DOHH2 (cell line): Measurements from ENCODE around the gene SYTL5.

Experiments used
- CTCF ChIP-seq: fragments of 200-600 bp; sonication (generic); IDR thresholded peaks from one replicate; pipeline ENCODE4 v1.5.1; 2014; ENCODE audit warnings: antibody characterized with exemption, mild to moderate bottlenecking, low read depth, low read length; ENCODE audit not compliant: poor library complexity, severe bottlenecking
- EZH2phosphoT487 ChIP-seq: fragments of 200-600 bp; sonication (generic); IDR thresholded peaks from 2 replicates; pipeline ENCODE4 v1.6.1; 2017; ENCODE audit warnings: borderline replicate concordance, mild to moderate bottlenecking, antibody characterized with exemption, low read length, moderate library complexity, mixed read lengths

GRCh38 chrX:38175139-38175538, 168.8 kb downstream of the SYTL5 start:
- TF ChIP-seq CTCF (peak; percentile 22), EZH2phosphoT487 (no peak)
